H9 (cell line): ENCODE results near the gene LARP1. TPM values are rescaled to one million over a fixed set of nuclear protein-coding genes. Genes with fewer than 3 reads are reported as not detected.

Experiments
- DNase-seq: peaks from one replicate; pipeline ENCODE4 v3.0.0-alpha.2; 2017
- H2AFZ ChIP-seq: one replicate; pipeline ENCODE4 v1.6.1; 2013; ENCODE audit warnings: mild to moderate bottlenecking, low read length, control low read depth, moderate library complexity
- H2AK5ac ChIP-seq: 2 replicates; pipeline ENCODE4 v1.6.1; 2013; ENCODE audit warnings: low read length, control low read depth, mixed read lengths; ENCODE audit not compliant: insufficient read length
- H2BK120ac ChIP-seq: one replicate; pipeline ENCODE4 v1.6.1; 2013; ENCODE audit warnings: low read depth, mild to moderate bottlenecking, low read length, control low read depth, inconsistent platforms; ENCODE audit not compliant: poor library complexity, severe bottlenecking
- H2BK12ac ChIP-seq: 2 replicates; pipeline ENCODE4 v1.6.1; 2013; ENCODE audit warnings: low read length, control low read depth, mixed read lengths, low read depth; ENCODE audit not compliant: insufficient read length
- H2BK15ac ChIP-seq: 2 replicates; pipeline ENCODE4 v1.6.1; 2013; ENCODE audit warnings: low read depth, low read length, control low read depth
- H2BK20ac ChIP-seq: one replicate; pipeline ENCODE4 v1.6.1; 2013; ENCODE audit warnings: low read depth, mild to moderate bottlenecking, low read length, control low read depth, inconsistent platforms; ENCODE audit not compliant: poor library complexity, severe bottlenecking
- H2BK5ac ChIP-seq: 2 replicates; pipeline ENCODE4 v1.6.1; 2013; ENCODE audit warnings: low read length, control low read depth, mixed read lengths; ENCODE audit not compliant: insufficient read length
- H3K14ac ChIP-seq: 2 replicates; pipeline ENCODE4 v1.6.1; 2013; ENCODE audit warnings: low read length, control low read depth; ENCODE audit not compliant: insufficient read depth
- H3K18ac ChIP-seq: 2 replicates; pipeline ENCODE4 v1.6.1; 2013; ENCODE audit warnings: low read depth, mild to moderate bottlenecking, mixed read lengths, low read length, control low read depth; ENCODE audit not compliant: insufficient read length
- H3K23ac ChIP-seq: 2 replicates; pipeline ENCODE4 v1.6.1; 2013; ENCODE audit warnings: low read length, control low read depth, mixed read lengths, low read depth; ENCODE audit not compliant: insufficient read length
- H3K23me2 ChIP-seq: 2 replicates; pipeline ENCODE4 v1.6.1; 2013; ENCODE audit warnings: low read depth, mild to moderate bottlenecking, mixed read lengths, low read length, control low read depth; ENCODE audit not compliant: insufficient read length, poor library complexity, severe bottlenecking
- H3K27ac ChIP-seq: 2 replicates; pipeline ENCODE4 v1.5.1; 2013; ENCODE audit warnings: low read length, control low read depth, mixed read lengths, low read depth; ENCODE audit not compliant: insufficient read length
- H3K27me3 ChIP-seq: 2 replicates; pipeline ENCODE4 v1.6.1; 2013; ENCODE audit warnings: low read length, control low read depth, inconsistent platforms; ENCODE audit not compliant: insufficient read depth
- H3K4ac ChIP-seq: 2 replicates; pipeline ENCODE4 v1.6.1; 2013; ENCODE audit warnings: low read depth, mild to moderate bottlenecking, control low read depth, inconsistent platforms, low read length, moderate library complexity
- H3K4me1 ChIP-seq: 2 replicates; pipeline ENCODE4 v1.6.1; 2013; ENCODE audit warnings: low read length, control low read depth, inconsistent platforms; ENCODE audit not compliant: insufficient read depth
- H3K4me2 ChIP-seq: 2 replicates; pipeline ENCODE4 v1.6.1; 2013; ENCODE audit warnings: low read length, control low read depth, mixed read lengths; ENCODE audit not compliant: insufficient read length, insufficient read depth
- H3K56ac ChIP-seq: 2 replicates; pipeline ENCODE4 v1.6.1; 2013; ENCODE audit warnings: low read depth, mild to moderate bottlenecking, mixed read lengths, low read length, control low read depth; ENCODE audit not compliant: insufficient read length
- H3K79me1 ChIP-seq: 2 replicates; pipeline ENCODE4 v1.6.1; 2013; ENCODE audit warnings: low read depth, mild to moderate bottlenecking, moderate library complexity, low read length, control low read depth, inconsistent platforms; ENCODE audit not compliant: insufficient read depth, poor library complexity, severe bottlenecking
- H3K79me2 ChIP-seq: 2 replicates; pipeline ENCODE4 v1.6.1; 2013; ENCODE audit warnings: low read length, control low read depth, inconsistent platforms; ENCODE audit not compliant: insufficient read depth
- H3K9ac ChIP-seq: 2 replicates; pipeline ENCODE4 v1.6.1; 2013; ENCODE audit warnings: low read length, control low read depth, mixed read lengths; ENCODE audit not compliant: insufficient read length; ENCODE audit errors: extremely low read depth
- H3K9me3 ChIP-seq: one replicate; pipeline ENCODE4 v1.6.1; 2013; ENCODE audit warnings: low read depth, low read length, inconsistent platforms; ENCODE audit not compliant: control insufficient read depth
- H3T11ph ChIP-seq: one replicate; pipeline ENCODE4 v1.6.1; 2013; ENCODE audit warnings: mild to moderate bottlenecking, low read length, control low read depth, inconsistent platforms
- H4K20me1 ChIP-seq: one replicate; pipeline ENCODE4 v1.6.1; 2013; ENCODE audit not compliant: control insufficient read depth, insufficient read length, insufficient read depth
- H4K5ac ChIP-seq: 2 replicates; pipeline ENCODE4 v1.6.1; 2013; ENCODE audit warnings: low read depth, mild to moderate bottlenecking, mixed read lengths, low read length, control low read depth; ENCODE audit not compliant: insufficient read length
- H4K8ac ChIP-seq: replicated peaks from 2 replicates; pipeline ENCODE4 v1.6.1; 2013; ENCODE audit warnings: low read length, control low read depth, mixed read lengths, low read depth; ENCODE audit not compliant: insufficient read length
- H4K91ac ChIP-seq: 2 replicates; pipeline ENCODE4 v1.6.1; 2013; ENCODE audit warnings: low read depth, mild to moderate bottlenecking, moderate library complexity, mixed read lengths, low read length, control low read depth; ENCODE audit not compliant: insufficient read length
- H3K27ac Mint-ChIP-seq, 3 experiments: 2 replicates in 2 of 3; 3 replicates in 1 of 3; pipeline ENCODE4 v1.8.0; 2020 to 2021; ENCODE audit warnings: mixed read lengths in 3 of 3, mild to moderate bottlenecking in 1 of 3, moderate library complexity in 1 of 3
- H3K27me3 Mint-ChIP-seq: 2 replicates; pipeline ENCODE4 v1.8.0; 2021; ENCODE audit warnings: low read depth, mild to moderate bottlenecking, moderate library complexity, mixed read lengths
- H3K36me3 Mint-ChIP-seq, 3 experiments: 2 replicates in 2 of 3; 3 replicates in 1 of 3; pipeline ENCODE4 v1.8.0; 2020 to 2021; ENCODE audit warnings: low read depth in 3 of 3, mixed read lengths in 3 of 3; ENCODE audit not compliant: insufficient read depth in 1 of 3
- H3K4me1 Mint-ChIP-seq, 2 experiments: 2 replicates each; pipeline ENCODE4 v1.8.0; 2020; ENCODE audit warnings: mixed read lengths in 2 of 2
- H3K4me3 Mint-ChIP-seq, 2 experiments: 2 replicates in 1 of 2; 3 replicates in 1 of 2; pipeline ENCODE4 v1.8.0; 2020 to 2021; ENCODE audit warnings: mild to moderate bottlenecking in 2 of 2, mixed read lengths in 2 of 2, moderate library complexity in 1 of 2
- H3K9me3 Mint-ChIP-seq, 2 experiments: 2 replicates in 1 of 2; 3 replicates in 1 of 2; pipeline ENCODE4 v1.8.0; 2020; ENCODE audit warnings: mild to moderate bottlenecking in 2 of 2, mixed read lengths in 2 of 2, moderate library complexity in 1 of 2
- WGBS: extraction: QIAGEN DNeasy Blood & Tissue Kit; methylation state at CpG from one replicate; pipeline ENCODE4 v1.1.7; 2013; ENCODE audit warnings: missing lambda C conversion rate, low lambda C conversion rate, mixed read lengths; ENCODE audit not compliant: insufficient read length; ENCODE audit errors: extremely low coverage; 5-methylcytosine and 5-hydroxymethylcytosine counted together
- total RNA-seq: library from RNA; stranded (reverse); gene quantifications from 2 replicates; pipeline ENCODE4 v1.2.1, GENCODE V29; 2021
- TF ChIP-seq, protein P1 (sequence below): fragments of 200-600 bp; sonication (generic); conservative IDR thresholded peaks from 3 replicates; pipeline ENCODE4 v1.8.0; 2021; ENCODE audit warnings: antibody characterized with exemption, mild to moderate bottlenecking

LARP1 gene
- total RNA-seq, 1 experiment from 2014 or later, result 405 TPM

DNA sequence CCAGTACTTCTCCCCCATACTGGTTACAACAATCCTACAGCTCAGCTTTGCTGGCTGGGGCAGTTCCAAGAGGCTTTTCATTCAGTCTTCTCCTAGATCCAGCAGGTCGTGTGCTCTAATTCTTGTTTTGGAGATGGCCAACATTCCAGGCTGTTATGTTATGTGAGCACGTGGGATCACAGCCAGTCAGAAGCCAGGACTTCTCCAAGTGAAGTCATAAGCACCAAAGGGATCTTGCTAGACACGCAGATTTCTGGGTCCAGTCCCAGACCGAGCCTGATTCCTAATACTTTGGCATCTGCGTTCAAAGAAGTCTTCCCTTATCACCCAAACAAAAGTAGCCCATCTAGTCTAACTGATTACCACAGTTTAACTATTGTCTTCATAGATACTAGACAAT, 1.4 kb upstream of the LARP1 start:
- Histone ChIP-seq H2AFZ (no peak overlapping the region), H3K9me3 (no peaks in the 10 kb centered on the region), H4K8ac (no peak overlapping the region), H3K23me2 (peaks cover 11% of the 10 kb centered on the region), H3K79me2 (peaks cover 29% of the 10 kb centered on the region), H2AK5ac (no peak overlapping the region), H3K56ac (no peak overlapping the region), H3T11ph (no peak overlapping the region), H3K23ac (no peak overlapping the region), H3K4ac (no peak overlapping the region), H3K14ac (no peak overlapping the region), H2BK120ac (no peak overlapping the region), H4K20me1 (no peaks in the 10 kb centered on the region), H2BK5ac (no peak overlapping the region), H2BK20ac (no peak overlapping the region), H2BK15ac (no peak overlapping the region), H3K18ac (no peak overlapping the region), H4K5ac (no peak overlapping the region), H3K79me1 (no peaks in the 10 kb centered on the region), H3K4me2 (peak overlapping the region; percentile 27), H3K4me1 (peaks cover 7% of the 10 kb centered on the region), H3K27ac (no peak overlapping the region), H4K91ac (no peak overlapping the region), H2BK12ac (no peak overlapping the region), H3K27me3 (no peaks in the 10 kb centered on the region), H3K9ac (no peak overlapping the region)
- Mint-ChIP-seq H3K4me1 (peaks cover 38 to 39% of the 10 kb centered on the region in 2 experiments), H3K36me3 (peaks cover 0 to 5% (median 4%) of the 10 kb centered on the region in 3 experiments; a peak in 3 of 7 replicates), H3K27me3 (peaks cover 2% of the 10 kb centered on the region; the same call in 1 of the 2 replicates), H3K27ac (peak overlapping the region in 1 of 3 experiments; percentile 37; a peak in 2 of 7 replicates), H3K9me3 (peaks cover 0 to 3% of the 10 kb centered on the region in 2 experiments; a peak in 2 of 5 replicates), H3K4me3 (peak overlapping the region; percentile 50 to 83)
- TF ChIP-seq, protein P1, sequence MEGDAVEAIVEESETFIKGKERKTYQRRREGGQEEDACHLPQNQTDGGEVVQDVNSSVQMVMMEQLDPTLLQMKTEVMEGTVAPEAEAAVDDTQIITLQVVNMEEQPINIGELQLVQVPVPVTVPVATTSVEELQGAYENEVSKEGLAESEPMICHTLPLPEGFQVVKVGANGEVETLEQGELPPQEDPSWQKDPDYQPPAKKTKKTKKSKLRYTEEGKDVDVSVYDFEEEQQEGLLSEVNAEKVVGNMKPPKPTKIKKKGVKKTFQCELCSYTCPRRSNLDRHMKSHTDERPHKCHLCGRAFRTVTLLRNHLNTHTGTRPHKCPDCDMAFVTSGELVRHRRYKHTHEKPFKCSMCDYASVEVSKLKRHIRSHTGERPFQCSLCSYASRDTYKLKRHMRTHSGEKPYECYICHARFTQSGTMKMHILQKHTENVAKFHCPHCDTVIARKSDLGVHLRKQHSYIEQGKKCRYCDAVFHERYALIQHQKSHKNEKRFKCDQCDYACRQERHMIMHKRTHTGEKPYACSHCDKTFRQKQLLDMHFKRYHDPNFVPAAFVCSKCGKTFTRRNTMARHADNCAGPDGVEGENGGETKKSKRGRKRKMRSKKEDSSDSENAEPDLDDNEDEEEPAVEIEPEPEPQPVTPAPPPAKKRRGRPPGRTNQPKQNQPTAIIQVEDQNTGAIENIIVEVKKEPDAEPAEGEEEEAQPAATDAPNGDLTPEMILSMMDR, result no peak
- DNase-seq, result no peak
- no CpG with 5 or more reads among the region's 5 CpGs for WGBS
